Non-pigmented ciliary epithelial cell (primary cell): ENCODE results near the gene NACA2.

ENCODE experiments used
- DNase-seq: peaks from one replicate; pipeline ENCODE4 v3.0.0-alpha.2; 2010; ENCODE audit warnings: low read depth

Gene NACA2

DNA sequence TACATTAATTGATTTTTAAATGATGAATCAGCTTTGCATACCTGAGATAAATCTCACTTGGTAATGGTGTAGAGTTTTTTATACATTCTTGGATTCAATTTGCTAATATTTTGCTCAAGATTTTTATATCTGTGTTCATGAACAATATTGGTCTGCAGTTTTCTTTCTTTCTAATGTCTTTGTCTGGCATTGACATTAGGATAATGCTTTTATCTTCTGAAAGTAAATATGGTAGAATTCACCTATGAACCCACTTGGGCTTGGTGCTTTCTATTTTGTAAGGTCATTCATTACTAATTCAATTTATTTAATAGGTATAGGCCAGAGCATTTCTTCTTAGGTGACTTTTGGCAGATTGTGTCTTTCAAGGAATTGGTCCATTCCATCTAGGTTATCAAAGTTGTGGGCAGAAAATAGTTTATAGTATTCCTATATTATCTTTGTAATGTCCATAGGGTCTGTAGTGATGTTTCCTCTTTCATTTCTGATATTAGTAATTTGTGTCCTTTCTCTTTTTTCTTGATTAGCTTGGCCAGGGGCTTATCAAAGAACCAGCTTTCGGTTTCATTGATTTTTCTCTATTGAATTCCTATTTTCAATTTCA is 45.6 kb downstream of the NACA2 start:
- DNase-seq = no peak

DNA sequence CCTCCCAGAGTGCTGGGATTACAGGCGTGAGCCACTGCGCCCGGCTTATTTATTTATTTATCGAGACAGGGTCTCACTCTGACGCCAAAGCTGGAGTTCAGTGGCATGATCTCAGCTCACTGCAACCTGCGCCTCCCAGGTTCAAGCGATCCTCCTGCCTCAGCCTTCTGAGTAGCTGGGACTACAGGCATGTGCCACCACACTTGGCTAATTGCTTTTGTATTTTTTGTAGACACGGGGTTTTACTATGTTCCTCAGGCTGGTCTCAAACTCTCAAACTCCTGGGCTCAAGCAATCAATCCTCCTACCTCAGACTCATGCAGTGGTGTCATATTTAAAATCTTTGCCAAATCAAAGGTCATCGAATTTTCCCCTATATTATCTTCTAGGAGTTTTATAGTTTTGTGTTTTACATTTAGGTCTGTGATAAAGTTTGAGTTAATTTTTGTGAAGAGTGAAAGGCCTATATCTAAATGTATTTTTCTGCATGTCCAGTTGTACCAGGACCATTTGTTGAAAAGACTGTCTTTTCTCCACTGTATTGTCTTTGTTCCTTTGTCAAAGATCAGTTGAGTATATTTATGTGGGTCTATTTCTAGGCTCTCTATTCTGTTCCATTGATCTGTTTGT is 47.1 kb downstream of the NACA2 start:
- no peak for DNase-seq

GRCh38 chr17:61542027-61542426 is 49.0 kb downstream of the NACA2 start:
- no peak for DNase-seq

DNA sequence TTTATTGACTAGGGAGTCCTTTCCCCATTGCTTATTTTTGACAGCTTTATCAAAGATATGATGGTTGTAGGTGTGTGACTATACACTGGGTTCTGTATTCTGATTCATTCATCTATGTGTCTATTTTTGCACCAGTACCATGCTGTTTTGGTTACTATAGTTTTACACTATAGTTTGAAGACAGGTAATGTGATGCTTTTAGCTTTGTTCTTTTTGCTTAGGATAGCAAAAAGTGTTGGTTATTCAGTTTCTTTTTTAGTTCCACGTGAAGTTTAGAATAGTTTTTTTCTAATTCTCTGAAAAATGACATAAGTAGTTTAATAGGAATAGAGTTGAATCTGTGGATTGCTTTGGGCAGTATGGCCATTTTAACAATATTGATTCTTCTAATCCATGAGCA is 50.1 kb downstream of the NACA2 start:
- no peak for DNase-seq
